NOMO-1 (cell line): ENCODE data around the gene SLC14A1.
A peak's percentile ranks its signal among the peaks of the same experiment; 100 is the strongest.

Experiments
- DNase-seq, 2 experiments: peaks; one replicate each; lab custom pipeline; 2025; ENCODE audit not compliant: unreplicated experiment in 2 of 2; lab: John Stamatoyannopoulos, UW

SLC14A1 gene

DNA sequence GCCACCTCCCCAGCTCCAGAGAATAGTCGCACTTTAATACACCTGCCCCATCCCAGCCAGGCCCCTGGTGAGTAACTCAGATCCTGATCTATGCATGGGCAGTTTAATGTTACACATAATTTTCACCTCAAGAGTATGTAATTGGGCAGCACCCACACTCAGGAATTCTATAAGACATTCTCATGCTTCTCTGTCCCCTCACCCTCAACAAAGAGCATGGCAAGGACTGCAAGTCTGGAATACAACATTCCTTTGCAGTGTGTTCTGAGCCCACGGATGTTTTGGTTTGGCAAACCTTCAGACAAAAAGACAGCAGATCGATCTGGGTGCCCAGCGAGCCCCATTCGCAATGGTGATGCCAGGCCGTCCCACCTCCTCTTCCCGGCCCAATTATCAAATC lies 4.9 kb upstream of the SLC14A1 start:
- no peak for DNase-seq

DNA sequence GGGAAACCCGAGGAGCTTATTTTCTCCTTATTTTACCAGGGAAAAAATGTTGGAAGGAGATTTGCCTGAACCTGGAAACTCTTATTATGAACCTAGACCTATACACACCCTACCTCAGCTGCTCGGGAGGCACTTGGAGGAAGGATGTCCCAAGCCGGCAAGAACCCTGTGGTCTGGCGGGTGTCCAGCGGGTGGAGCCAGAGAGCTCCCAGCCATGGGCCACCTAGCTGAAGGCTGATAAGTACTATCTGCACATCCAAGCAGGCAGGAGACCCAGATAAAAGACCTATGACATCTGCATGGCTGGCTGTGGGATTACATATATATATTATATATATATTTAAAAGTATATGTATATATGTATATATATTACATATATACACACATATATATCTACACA lies 1.1 kb upstream of the SLC14A1 start:
- peak; percentile 34 to 82 for DNase-seq

DNA sequence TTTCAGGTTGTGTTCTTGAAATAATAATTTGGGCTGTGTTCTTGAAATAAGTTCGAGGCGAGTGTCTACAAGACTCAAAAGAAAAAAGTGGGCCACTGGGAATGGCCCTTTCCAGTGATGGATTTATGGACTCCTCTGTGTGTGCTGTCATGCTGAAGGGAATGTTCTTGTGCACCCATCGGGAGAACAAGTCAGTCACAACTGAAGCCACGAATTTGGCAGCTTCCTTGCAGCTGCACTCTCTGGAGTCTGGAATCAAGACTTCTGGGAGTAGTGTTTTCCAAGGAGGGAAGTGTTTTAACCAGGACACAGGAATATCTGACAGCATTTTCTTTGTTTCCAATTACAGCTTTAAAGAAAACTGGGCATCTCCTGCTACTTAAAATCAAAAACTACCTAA lies 620 bp downstream of the SLC14A1 start:
- DNase-seq, result no peak

DNA sequence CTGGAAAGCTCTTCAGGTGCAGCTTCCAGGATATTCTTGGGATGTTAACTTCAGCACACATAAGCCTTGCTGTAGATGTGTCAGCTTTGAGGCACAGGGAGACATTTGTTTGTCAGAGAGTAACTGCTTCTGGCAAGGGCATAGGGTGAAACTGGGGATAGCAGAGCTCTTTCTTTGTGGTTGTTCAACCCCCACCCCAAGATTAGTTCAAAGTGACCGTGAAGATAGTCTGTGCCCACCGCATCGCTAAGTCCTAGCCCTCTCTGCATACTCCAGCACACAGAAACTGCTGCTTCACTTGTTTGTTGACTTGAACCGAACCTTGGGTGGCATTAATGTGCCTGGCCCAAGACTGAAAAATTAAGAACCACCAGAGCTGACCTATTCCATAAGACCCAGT lies 1.4 kb downstream of the SLC14A1 start:
- no peak for DNase-seq

DNA sequence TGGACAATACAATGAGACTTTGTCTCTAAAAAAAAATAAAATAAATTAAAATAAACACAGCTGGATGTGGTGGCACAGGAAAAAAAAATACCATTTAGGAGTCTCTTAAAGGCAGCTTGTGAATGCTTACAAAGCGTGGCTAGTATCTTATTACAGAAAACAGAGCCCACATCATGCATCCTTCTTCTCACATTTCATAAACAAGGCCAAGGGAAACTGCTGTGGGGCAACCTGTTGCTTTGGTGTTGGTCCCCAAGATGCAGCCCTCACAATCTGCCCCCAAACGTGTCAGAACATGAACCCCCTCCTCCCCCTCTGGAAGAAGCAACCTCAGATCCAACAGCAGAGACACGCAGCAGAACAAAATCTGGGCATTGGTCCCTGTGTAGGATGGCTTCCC lies 2.6 kb downstream of the SLC14A1 start:
- DNase-seq, result no peak

DNA sequence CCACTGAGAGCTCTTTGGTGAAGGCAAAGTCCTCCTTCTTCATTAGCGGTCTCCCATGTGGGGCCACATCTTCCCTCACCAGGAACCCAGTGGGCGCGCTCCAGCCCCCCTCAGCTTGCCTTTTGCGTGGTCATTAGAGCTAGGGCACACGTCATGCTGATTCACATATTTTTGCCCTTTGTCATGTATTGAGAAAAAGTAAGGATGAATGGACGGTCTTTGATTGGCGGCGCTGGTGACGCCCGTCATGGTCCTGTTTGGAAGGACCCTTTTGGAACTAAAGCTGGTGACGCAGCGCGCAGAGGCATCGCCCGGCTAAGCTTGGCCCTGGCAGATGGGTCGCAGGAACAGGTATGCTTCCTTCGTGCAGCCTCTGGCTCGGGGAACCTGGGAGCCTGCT lies 3.1 kb downstream of the SLC14A1 start:
- DNase-seq, result no peak

DNA sequence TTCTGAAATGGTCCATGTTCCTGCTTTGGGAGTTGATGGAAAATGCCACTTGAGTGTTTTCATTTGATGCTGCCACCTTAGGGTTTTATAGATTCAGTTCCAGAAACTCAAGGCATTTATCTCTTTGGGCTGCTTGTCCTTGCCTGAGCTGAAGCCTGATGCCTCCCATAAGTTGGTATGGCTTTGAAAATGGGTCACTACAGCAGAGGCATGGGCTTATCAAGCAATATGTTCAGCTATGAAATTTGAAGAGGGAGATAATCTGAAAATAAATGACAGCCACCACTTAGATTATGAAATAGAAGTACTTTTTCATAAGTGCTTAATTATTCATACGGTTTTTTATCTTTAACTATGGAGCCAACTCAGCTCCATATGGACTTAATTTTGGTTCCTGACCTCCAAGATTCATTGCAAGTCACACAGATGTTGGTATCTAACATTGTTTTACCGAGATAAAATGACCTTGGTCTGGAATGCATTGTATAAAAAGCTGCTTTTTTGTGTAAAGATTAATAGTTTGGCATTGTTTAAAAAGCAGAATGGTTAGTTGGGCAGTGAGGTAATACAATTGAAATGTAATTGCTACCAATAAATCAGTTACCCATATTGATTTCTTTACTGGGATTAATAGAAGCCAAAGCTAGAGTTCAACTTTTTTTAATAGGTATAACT lies 4.5 kb downstream of the SLC14A1 start:
- DNase-seq, result no peak

DNA sequence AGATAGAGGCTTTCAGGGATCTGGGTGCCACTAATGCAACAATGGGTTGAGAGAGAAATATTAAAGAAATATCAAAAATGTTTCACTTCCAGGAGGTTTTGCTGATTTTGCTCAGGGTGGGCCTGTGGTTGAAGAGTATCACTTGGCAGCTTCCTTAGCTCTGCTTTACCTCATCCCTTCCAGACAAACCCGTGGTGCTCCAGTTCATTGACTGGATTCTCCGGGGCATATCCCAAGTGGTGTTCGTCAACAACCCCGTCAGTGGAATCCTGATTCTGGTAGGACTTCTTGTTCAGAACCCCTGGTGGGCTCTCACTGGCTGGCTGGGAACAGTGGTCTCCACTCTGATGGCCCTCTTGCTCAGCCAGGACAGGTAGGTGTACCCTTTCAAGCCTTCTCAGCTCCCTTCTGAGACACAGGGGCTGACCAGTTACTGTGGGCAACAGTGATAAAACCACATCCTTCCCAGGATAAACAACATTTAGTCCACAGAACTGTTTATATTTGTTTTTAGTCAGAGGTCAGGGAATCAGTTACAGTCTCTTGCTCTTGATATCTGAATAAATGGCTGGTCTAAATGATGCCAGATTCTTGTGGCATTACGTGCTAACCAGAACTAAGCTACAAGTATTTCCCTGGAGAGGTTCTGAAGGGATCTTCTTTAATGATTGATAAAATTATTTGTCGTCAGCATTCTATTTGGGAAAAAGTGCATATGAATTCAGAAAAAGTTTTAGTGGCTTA lies 7.0 kb downstream of the SLC14A1 start:
- no peak for DNase-seq

DNA sequence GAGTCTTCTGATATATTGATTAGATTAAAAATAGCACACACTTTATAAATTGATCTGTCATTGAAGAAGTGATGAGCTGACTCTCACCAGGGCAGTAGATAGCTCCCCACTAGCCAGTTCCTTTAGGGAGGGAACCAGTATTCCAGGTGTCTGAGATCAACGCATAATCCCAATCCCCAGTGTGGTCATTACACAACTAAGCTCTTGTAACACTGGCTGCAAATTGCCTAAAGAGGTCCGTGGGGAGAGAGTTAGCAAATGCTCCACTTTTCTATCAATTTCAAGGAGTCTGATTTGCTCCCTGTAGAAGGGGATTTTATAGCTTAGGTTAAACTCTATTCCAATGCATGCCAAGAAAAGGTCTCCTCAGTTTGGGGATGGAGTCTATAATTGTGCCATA lies 7.7 kb downstream of the SLC14A1 start:
- no peak for DNase-seq

DNA sequence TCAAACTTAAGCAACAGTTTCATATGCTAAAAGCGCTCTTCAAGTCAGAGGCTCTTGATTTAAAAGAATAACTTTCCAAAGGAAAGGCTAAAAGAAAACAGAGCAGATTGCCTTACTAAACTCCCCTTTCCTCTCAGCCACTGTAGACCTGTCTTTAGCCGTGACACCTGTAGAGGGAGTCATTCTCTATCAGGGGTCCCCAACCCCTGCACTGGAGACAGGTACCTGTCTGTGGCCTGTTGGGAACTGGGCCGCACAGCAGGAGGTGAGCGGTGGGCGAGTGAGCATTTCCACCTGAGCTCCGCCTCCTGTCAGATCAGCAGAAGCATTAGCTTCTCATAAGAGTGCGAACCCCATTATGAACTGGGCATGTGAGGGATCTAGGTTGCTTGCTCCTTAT lies 9.6 kb downstream of the SLC14A1 start:
- DNase-seq, result no peak

DNA sequence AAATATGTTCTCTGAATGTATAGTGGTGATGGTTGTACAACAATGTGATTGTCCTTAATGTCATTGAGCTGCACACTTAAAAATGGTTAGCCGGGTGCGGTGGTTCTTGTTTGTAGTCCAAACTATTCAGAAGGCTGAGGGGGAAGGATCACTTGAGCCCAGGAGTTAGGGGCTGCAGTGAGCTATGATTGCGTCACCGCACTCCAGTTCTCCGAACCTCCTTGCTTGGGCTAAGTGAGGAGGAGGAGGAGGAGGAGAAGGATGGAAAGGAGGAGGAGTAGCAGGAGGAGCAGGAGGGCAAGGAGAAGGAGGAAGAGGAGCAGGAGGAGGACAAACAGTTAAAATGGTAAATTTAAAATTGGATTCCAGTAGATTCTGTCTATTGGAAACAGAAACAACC lies 10.5 kb downstream of the SLC14A1 start:
- no peak for DNase-seq

DNA sequence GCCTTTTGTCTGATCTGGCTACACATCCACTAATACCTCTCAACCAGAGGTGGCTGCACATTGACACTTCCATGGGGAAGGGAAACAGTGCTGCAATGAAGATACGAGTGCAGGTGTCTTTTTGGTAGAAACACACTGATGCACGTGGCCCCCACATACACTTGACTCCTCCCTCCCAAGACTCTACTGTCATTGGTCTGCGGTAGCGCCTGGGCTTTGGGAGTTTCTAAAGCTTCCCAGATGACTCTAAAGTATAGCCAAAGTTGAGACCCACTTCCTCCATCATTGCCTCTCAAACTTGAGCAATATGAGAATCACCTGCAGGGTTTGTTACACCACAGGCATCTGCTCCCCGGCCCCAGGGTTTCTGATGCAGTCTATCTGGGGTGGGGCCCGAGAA lies 11.0 kb downstream of the SLC14A1 start:
- DNase-seq, result no peak

DNA sequence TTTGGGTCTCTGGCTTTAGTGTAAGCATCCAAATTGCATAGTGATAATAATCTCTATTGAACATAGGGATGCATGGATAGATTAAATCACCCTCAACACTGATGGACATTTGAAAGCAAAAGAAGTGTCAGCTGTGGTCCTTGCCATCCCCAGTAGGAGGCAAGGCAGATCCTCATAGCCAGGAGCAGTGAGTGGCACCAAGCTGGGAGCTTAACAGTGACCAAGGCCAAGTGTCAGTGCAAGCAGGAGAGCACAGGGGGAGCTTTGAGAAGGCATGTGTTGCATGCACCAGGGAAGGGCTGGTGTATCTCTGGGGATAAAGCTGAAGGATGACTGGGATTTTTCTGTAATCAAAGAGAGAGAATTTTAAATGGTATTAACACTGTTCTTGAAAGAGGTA lies 14.7 kb downstream of the SLC14A1 start:
- no peak for DNase-seq

DNA sequence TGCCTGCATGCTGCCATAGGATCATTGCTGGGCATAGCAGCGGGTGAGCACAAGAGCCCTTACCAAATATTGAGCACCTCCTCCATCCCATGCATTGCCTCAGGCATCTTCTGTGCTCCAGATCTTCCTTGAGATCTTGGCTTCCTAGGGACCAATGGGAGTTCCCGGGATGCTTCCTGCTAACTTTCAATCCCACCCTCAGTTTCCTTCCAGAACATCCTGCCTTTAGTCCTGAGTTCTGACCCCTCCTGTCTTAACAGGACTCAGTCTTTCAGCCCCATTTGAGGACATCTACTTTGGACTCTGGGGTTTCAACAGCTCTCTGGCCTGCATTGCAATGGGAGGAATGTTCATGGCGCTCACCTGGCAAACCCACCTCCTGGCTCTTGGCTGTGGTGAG lies 15.3 kb downstream of the SLC14A1 start:
- no peak for DNase-seq

DNA sequence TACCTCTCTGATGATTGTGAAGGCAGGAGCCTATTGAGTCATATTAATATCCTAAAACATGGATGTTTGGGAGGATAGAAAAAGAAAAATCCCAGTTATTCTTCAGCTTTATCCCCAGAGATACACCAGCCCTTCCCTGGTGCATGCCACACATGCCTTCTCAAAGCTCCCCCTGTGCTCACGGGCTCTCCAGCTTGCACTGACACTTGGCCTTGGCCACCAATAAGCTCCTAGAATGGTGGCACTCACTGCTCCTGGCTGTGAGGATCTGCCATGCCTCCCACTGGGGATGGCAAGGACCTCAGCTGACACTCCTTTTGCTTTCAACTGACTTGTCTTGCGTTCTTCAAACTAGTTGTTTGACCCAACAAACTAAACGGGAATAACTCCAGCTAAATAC lies 15.9 kb downstream of the SLC14A1 start:
- DNase-seq, result no peak

DNA sequence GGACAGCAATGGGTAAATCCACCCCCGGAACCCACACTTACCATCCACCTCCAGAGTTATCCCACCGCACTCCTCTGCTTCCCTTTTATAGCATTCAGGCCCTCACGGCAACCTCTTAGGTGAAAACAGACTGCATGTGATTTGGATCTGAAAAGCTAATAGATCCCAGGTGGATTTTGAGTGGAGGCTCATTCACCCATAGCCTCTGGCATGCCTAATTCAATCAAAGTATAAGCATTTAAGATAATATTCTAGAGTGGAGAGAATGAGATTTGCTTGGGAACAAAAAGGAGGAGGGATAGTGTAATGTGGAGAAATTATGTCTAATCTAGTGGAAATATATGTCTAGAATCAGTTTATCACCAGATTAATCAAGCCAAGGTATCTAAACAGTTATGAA lies 17.1 kb downstream of the SLC14A1 start:
- DNase-seq, result no peak

DNA sequence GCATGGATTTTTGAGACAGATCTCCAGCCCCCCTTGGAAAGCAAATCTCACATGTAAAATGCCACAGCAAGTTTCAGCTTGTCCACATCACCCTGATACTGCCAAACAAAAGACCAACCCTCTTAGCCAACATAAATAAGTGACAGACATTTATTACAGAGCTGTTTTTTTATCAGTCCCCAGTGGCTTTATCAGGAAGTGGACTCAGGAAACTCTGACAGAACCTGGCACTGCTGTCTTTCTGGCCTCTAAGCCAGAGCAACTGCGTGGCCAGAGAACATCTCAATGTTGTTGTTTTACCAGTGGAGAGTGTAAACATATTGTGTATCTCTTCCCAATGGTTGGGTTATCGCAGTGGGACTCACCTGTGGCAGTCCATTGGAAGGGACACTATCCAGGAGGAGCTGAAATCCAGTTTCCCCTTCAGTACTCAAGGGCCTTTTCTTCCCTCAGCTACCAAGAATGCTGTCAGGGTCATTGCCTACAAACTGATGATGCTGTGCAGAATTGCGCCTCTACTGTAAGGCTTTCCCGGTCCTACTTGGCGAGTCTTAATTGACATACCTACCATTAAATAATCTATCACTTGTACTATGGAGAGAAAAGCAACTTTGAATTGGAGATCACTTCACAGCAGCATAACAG lies 22.0 kb downstream of the SLC14A1 start:
- DNase-seq, result no peak

DNA sequence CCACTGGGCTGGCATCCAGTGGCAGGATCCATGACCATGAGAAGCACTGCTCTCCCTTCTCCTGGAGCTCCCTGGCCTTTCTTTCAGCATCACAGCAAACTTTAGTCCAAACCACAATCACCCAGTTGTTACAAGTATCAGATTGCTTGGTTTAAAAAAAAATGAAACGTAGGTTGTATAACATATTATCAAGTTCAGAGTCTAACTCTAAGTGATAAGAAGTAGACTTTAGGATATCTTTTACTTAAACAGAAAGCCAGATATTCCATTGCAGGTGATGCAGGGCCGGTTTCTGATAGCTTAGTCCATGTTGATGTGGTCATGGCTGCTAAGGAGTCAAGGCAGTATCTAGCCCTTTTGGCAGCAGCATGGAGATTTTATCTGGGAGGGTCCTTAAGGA lies 24.5 kb downstream of the SLC14A1 start:
- no peak for DNase-seq

DNA sequence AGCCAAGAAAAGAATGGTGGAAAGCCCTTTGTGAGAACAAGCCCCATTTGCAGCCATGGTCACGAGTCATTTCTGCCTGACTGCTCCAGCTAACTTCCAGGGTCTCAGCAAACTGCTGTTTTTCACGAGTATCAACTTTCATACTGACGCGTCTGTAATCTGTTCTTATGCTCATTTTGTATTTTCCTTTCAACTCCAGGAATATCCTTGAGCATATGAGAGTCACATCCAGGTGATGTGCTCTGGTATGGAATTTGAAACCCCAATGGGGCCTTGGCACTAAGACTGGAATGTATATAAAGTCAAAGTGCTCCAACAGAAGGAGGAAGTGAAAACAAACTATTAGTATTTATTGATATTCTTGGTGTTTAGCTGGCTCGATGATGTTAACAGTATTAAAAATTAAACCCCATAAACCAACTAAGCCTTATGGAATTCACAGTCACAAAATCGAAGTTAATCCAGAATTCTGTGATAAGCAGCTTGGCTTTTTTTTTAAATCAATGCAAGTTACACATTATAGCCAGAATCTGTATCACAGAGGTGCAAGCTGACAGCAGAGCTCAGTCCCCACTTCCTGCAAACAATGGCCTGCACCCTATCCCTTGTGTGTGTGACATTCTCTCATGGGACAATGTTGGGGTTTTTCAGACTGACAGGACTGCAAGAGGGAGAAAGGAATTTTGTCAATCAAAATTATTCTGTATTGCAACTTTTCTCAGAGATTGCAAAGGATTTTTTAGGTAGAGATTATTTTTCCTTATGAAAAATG lies 26.1 kb downstream of the SLC14A1 start:
- DNase-seq, result peak in 1 of 2 experiments; percentile 22

DNA sequence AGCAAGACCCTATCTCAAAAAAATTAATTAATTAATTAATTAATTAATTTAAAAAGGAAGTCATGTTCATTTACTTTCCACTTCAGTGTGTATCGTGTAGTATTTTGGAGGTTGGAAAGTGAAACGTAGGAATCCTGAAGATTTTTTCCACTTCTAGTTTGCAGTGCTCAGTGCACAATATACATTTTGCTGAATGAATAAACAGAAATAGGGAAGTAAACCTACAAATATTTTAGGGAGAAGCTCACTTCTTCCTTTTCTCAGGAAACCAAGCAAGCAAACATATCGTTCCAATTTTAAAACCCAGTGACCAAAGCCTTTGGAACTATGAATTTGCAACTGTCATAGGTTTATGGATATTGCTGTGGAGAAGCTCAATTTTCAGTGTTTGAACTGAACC lies 27.8 kb downstream of the SLC14A1 start:
- DNase-seq, result peak in 1 of 2 experiments; percentile 38

DNA sequence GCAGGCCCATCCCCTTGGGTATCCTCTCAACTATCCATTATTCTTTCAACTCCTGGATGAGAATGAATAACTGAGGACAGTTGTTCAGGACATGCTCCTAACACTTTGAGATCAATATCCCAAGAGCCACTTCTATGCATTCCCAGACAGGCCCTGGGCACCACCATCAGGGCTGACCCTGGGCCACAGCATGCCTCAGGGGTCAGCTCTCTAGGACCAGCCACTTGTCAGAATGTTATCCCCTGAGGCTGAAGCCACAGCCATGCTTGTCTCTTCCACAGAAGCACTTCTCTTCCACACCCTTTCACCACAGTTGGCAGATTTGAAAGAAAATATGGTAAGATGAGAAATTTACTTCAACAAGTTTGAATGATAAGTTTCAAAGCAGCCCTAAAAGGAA lies 28.7 kb downstream of the SLC14A1 start:
- no peak for DNase-seq
